SK-N-SH (cell line): Measurements from ENCODE around the gene EPB41L5. TPM values are rescaled to one million over a fixed set of nuclear protein-coding genes. Genes with fewer than 3 reads are reported as not detected.

ENCODE experiments used
- CTCF ChIA-PET: fragments of 300-600, 350-600 bp; formaldehyde crosslinking; extraction: SDS; loops from one replicate; lab custom pipeline; 2021; lab: Yijun Ruan, JAX
- POLR2A ChIA-PET: fragments of 350-600 bp; sonication (Branson Sonifier 250); formaldehyde crosslinking; extraction: SDS; loops from one replicate; lab custom pipeline; 2020; ENCODE audit warnings: antibody characterized with exemption, inconsistent platforms; lab: Yijun Ruan, JAX
- DNase-seq: peaks from one replicate; pipeline ENCODE4 v3.0.0; 2012
- H2AFZ ChIP-seq: fragments of 200-600 bp; sonication (generic); 2 replicates; pipeline ENCODE4 v1.8.1; 2016; ENCODE audit warnings: antibody characterized with exemption, mild to moderate bottlenecking, low read depth
- H3F3A ChIP-seq: fragments of 200-600 bp; sonication (generic); replicated peaks from 2 replicates; pipeline ENCODE3; 2016; ENCODE audit warnings: antibody characterized with exemption, mild to moderate bottlenecking; ENCODE audit not compliant: insufficient read depth
- H3K27ac ChIP-seq, 2 experiments: fragments of 200-500 bp in 1 of 2; fragments of 200-600 bp in 1 of 2; sonication (Bioruptor generic) in 1 of 2; sonication (generic), shearing (Covaris generic) in 1 of 2; 2 replicates each; pipeline versions ENCODE4 v1.5.1 to v1.6.1; 2014 to 2016; ENCODE audit warnings: low read depth in 2 of 2, inconsistent platforms in 1 of 2, low read length in 1 of 2, mild to moderate bottlenecking in 1 of 2, mixed read lengths in 1 of 2
- H3K27me3 ChIP-seq: fragments of 200-600 bp; sonication (generic), shearing (Covaris generic); 2 replicates; pipeline ENCODE4 v1.6.1; 2016; ENCODE audit warnings: mixed run types; ENCODE audit not compliant: insufficient read depth
- H3K36me3 ChIP-seq, 2 experiments: fragments of 200-500 bp in 1 of 2; fragments of 200-600 bp in 1 of 2; sonication (Bioruptor generic) in 1 of 2; sonication (generic) in 1 of 2; replicated peaks in 1 of 2; 2 replicates each; pipeline versions ENCODE3 to v1.5.1; 2014 to 2016; ENCODE audit warnings: low read length in 1 of 2, mild to moderate bottlenecking in 1 of 2; ENCODE audit not compliant: insufficient read depth in 2 of 2, control insufficient read depth in 1 of 2
- H3K4me1 ChIP-seq, 2 experiments: fragments of 200-500 bp in 1 of 2; fragments of 200-600 bp in 1 of 2; sonication (Bioruptor generic) in 1 of 2; sonication (generic), shearing (Covaris generic) in 1 of 2; 2 replicates each; pipeline versions ENCODE4 v1.5.1 to v1.6.1; 2014 to 2016; ENCODE audit warnings: low read depth in 1 of 2, low read length in 1 of 2, mixed run types in 1 of 2; ENCODE audit not compliant: insufficient read depth in 2 of 2, control insufficient read depth in 1 of 2
- H3K4me2 ChIP-seq: fragments of 200-600 bp; sonication (generic), shearing (Covaris generic); 2 replicates; pipeline ENCODE4 v1.6.1; 2017; ENCODE audit warnings: mixed run types
- H3K4me3 ChIP-seq, 2 experiments: fragments of 200-500 bp in 1 of 2; fragments of 200-600 bp in 1 of 2; sonication (Bioruptor generic) in 1 of 2; sonication (generic), shearing (Covaris generic) in 1 of 2; 2 replicates each; pipeline versions ENCODE4 v1.5.1 to v1.8.1; 2014 to 2016; ENCODE audit warnings: low read depth in 2 of 2, inconsistent platforms in 1 of 2, low read length in 1 of 2, mild to moderate bottlenecking in 1 of 2, mixed read lengths in 1 of 2, moderate library complexity in 1 of 2
- H3K79me2 ChIP-seq: fragments of 200-600 bp; sonication (generic); 2 replicates; pipeline ENCODE4 v1.8.1; 2017; ENCODE audit warnings: mild to moderate bottlenecking; ENCODE audit not compliant: insufficient read depth
- H3K9ac ChIP-seq: fragments of 200-600 bp; sonication (generic); 2 replicates; pipeline ENCODE4 v1.6.1; 2017; ENCODE audit warnings: mixed run types
- H3K9me2 ChIP-seq: fragments of 200-600 bp; sonication (generic); 2 replicates; pipeline ENCODE4 v1.6.1; 2017; ENCODE audit warnings: mixed run types
- H3K9me3 ChIP-seq: fragments of 200-600 bp; sonication (generic); 2 replicates; pipeline ENCODE4 v1.6.1; 2017; ENCODE audit warnings: mixed run types, mild to moderate bottlenecking, moderate library complexity
- H4K20me1 ChIP-seq: fragments of 200-600 bp; sonication (generic); 2 replicates; pipeline ENCODE4 v1.6.1; 2017; ENCODE audit warnings: mild to moderate bottlenecking, mixed run types; ENCODE audit not compliant: insufficient read depth
- EP300 ChIP-seq, 2 experiments: IDR thresholded peaks; 2 replicates each; pipeline versions ENCODE4 v1.4.0 to v1.6.1; 2012; ENCODE audit warnings: borderline replicate concordance in 1 of 2, low read depth in 1 of 2, low read length in 1 of 2
- EZH2phosphoT487 ChIP-seq: fragments of 200-600 bp; sonication (generic); IDR thresholded peaks from 2 replicates; pipeline ENCODE4 v1.6.1; 2017; ENCODE audit warnings: low read depth, mixed run types, mild to moderate bottlenecking, antibody characterized with exemption, moderate library complexity, borderline replicate concordance
- FOSL2 ChIP-seq: IDR thresholded peaks from 2 replicates; pipeline ENCODE4 v1.4.0; 2012; ENCODE audit warnings: low read depth, mild to moderate bottlenecking, moderate library complexity, borderline replicate concordance
- FOXJ3 ChIP-seq: sonication (generic); formaldehyde crosslinking; IDR thresholded peaks from 2 replicates; pipeline ENCODE4 v1.5.1; 2020; ENCODE audit warnings: mild to moderate bottlenecking, missing genetic modification reagents
- JUND ChIP-seq: IDR thresholded peaks from 2 replicates; pipeline ENCODE4 v1.4.0; 2012
- NFIC ChIP-seq: IDR thresholded peaks from 2 replicates; pipeline ENCODE4 v1.4.0; 2012; ENCODE audit warnings: borderline replicate concordance
- NRF1 ChIP-seq: IDR thresholded peaks from 2 replicates; pipeline ENCODE4 v1.6.1; 2012; ENCODE audit warnings: low read depth, mild to moderate bottlenecking, low read length
- RCOR1 ChIP-seq: fragments of 150-350 bp; IDR thresholded peaks from 2 replicates; pipeline ENCODE4 v1.6.1; 2017; ENCODE audit warnings: antibody characterized with exemption, low read length
- RFX5 ChIP-seq: IDR thresholded peaks from 2 replicates; pipeline ENCODE4 v1.6.1; 2012; ENCODE audit warnings: mild to moderate bottlenecking, improper control_type of control experiment, low read length
- SIN3A ChIP-seq: IDR thresholded peaks from 2 replicates; pipeline ENCODE4 v1.6.1; 2012; ENCODE audit warnings: low read depth, mild to moderate bottlenecking, low read length, moderate library complexity, borderline replicate concordance
- SMC3 ChIP-seq: IDR thresholded peaks from 2 replicates; pipeline ENCODE4 v1.6.1; 2012; ENCODE audit warnings: low read depth, low read length, improper control_type of control experiment
- YY1 ChIP-seq: IDR thresholded peaks from 2 replicates; pipeline ENCODE4 v1.4.0; 2012; ENCODE audit warnings: low read depth, mild to moderate bottlenecking
- WGBS: methylation state at CpG from one replicate; pipeline ENCODE4 v1.1.6; 2017; ENCODE audit warnings: low lambda C conversion rate; 5-methylcytosine and 5-hydroxymethylcytosine counted together
- polyA plus RNA-seq, 3 experiments: library from polyadenylated mRNA; depleted of rRNA; stranded (reverse); fragments of >200 nt; gene quantifications; 2 replicates each; pipeline ENCODE4 v1.2.3, GENCODE V29; 2012
- TF ChIP-seq, protein P1 (sequence below): IDR thresholded peaks from 2 replicates; pipeline ENCODE4; 2012
- TF ChIP-seq, protein P2 (sequence below): IDR thresholded peaks from 2 replicates; pipeline ENCODE4 v1.6.1; 2012; ENCODE audit warnings: mild to moderate bottlenecking, low read depth, low read length, moderate library complexity
- TF ChIP-seq, protein P3 (sequence below): IDR thresholded peaks from 2 replicates; pipeline ENCODE4 v1.4.0; 2012; ENCODE audit warnings: low read depth, borderline replicate concordance
- TF ChIP-seq, protein P4 (sequence below): fragments of 150-350 bp; IDR thresholded peaks from 2 replicates; pipeline ENCODE4 v1.6.1; 2017; ENCODE audit warnings: antibody characterized with exemption, low read length, low read depth, borderline replicate concordance
- TF ChIP-seq, protein P5 (sequence below): fragments of 150-350 bp; IDR thresholded peaks from 2 replicates; pipeline ENCODE4 v1.6.1; 2016; ENCODE audit warnings: mild to moderate bottlenecking, low read depth, low read length
- TF ChIP-seq, protein P6 (sequence below): fragments of 200-600 bp; sonication (generic); IDR thresholded peaks from 2 replicates; pipeline ENCODE4 v1.6.1; 2017; ENCODE audit warnings: antibody characterized with exemption, mild to moderate bottlenecking, moderate library complexity
- TF ChIP-seq, protein P7 (sequence below): IDR thresholded peaks from 2 replicates; pipeline ENCODE4 v1.4.0; 2012; ENCODE audit warnings: low read depth

The EPB41L5 gene
- polyA plus RNA-seq, 1 of the 3 experiments (the other 2 are of a cell fraction), result 5.3 TPM

DNA sequence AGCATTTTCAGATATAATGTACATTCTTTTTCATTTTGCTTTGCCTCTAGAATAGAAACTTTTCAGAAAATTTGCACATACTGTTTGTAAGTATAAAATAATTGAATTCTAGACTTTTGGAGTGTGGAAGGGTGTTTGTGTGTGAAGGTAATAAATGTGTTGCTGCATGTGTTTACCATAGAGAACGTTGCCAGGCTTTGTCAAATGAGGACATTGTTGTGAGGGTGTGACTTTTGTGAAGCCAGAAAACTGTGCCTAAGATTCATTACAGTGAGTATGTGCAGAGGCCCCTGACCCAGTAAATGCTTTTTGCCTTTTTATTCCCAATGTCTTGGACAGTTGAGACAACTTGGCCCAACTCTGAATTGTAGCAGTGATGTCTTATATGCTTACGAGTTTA lies 30.4 kb upstream of the EPB41L5 start:
- Histone ChIP-seq H2AFZ (no peak overlapping the region), H3K4me1 (no peaks in the 10 kb centered on the region; a peak in 1 of 4 replicates), H3K27ac (no peak overlapping the region), H3K27me3 (no peaks in the 10 kb centered on the region), H3K4me2 (no peak overlapping the region), H3K9me2 (no peaks in the 10 kb centered on the region), H3K4me3 (no peak overlapping the region), H3K9ac (no peak overlapping the region), H4K20me1 (no peaks in the 10 kb centered on the region), H3K9me3 (no peaks in the 10 kb centered on the region), H3F3A (no peaks in the 10 kb centered on the region), H3K79me2 (no peaks in the 10 kb centered on the region), H3K36me3 (peaks cover 2 to 7% of the 10 kb centered on the region in 2 experiments)
- CTCF ChIA-PET, result no interaction called here
- no peak for TF ChIP-seq EZH2phosphoT487
- no peak for TF ChIP-seq FOSL2
- no peak for TF ChIP-seq JUND
- no peak for TF ChIP-seq SIN3A
- TF ChIP-seq FOXJ3, result no peak
- no peak for TF ChIP-seq NRF1
- TF ChIP-seq, protein P1, sequence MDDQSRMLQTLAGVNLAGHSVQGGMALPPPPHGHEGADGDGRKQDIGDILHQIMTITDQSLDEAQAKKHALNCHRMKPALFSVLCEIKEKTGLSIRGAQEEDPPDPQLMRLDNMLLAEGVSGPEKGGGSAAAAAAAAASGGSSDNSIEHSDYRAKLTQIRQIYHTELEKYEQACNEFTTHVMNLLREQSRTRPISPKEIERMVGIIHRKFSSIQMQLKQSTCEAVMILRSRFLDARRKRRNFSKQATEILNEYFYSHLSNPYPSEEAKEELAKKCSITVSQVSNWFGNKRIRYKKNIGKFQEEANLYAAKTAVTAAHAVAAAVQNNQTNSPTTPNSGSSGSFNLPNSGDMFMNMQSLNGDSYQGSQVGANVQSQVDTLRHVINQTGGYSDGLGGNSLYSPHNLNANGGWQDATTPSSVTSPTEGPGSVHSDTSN, result no peak
- TF ChIP-seq RCOR1, result no peak
- TF ChIP-seq, protein P2, sequence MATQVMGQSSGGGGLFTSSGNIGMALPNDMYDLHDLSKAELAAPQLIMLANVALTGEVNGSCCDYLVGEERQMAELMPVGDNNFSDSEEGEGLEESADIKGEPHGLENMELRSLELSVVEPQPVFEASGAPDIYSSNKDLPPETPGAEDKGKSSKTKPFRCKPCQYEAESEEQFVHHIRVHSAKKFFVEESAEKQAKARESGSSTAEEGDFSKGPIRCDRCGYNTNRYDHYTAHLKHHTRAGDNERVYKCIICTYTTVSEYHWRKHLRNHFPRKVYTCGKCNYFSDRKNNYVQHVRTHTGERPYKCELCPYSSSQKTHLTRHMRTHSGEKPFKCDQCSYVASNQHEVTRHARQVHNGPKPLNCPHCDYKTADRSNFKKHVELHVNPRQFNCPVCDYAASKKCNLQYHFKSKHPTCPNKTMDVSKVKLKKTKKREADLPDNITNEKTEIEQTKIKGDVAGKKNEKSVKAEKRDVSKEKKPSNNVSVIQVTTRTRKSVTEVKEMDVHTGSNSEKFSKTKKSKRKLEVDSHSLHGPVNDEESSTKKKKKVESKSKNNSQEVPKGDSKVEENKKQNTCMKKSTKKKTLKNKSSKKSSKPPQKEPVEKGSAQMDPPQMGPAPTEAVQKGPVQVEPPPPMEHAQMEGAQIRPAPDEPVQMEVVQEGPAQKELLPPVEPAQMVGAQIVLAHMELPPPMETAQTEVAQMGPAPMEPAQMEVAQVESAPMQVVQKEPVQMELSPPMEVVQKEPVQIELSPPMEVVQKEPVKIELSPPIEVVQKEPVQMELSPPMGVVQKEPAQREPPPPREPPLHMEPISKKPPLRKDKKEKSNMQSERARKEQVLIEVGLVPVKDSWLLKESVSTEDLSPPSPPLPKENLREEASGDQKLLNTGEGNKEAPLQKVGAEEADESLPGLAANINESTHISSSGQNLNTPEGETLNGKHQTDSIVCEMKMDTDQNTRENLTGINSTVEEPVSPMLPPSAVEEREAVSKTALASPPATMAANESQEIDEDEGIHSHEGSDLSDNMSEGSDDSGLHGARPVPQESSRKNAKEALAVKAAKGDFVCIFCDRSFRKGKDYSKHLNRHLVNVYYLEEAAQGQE, result no peak
- no peak for TF ChIP-seq EP300 (IDR thresholded peaks at IDR 0.05; ENCODE audit: borderline replicate concordance in 1 of 2, low read depth in 1 of 2, low read length in 1 of 2)
- TF ChIP-seq, protein P3, sequence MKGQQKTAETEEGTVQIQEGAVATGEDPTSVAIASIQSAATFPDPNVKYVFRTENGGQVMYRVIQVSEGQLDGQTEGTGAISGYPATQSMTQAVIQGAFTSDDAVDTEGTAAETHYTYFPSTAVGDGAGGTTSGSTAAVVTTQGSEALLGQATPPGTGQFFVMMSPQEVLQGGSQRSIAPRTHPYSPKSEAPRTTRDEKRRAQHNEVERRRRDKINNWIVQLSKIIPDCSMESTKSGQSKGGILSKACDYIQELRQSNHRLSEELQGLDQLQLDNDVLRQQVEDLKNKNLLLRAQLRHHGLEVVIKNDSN, result no peak
- TF ChIP-seq, protein P4, sequence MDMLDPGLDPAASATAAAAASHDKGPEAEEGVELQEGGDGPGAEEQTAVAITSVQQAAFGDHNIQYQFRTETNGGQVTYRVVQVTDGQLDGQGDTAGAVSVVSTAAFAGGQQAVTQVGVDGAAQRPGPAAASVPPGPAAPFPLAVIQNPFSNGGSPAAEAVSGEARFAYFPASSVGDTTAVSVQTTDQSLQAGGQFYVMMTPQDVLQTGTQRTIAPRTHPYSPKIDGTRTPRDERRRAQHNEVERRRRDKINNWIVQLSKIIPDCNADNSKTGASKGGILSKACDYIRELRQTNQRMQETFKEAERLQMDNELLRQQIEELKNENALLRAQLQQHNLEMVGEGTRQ, result no peak
- TF ChIP-seq, protein P5, sequence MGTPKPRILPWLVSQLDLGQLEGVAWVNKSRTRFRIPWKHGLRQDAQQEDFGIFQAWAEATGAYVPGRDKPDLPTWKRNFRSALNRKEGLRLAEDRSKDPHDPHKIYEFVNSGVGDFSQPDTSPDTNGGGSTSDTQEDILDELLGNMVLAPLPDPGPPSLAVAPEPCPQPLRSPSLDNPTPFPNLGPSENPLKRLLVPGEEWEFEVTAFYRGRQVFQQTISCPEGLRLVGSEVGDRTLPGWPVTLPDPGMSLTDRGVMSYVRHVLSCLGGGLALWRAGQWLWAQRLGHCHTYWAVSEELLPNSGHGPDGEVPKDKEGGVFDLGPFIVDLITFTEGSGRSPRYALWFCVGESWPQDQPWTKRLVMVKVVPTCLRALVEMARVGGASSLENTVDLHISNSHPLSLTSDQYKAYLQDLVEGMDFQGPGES, result no peak
- TF ChIP-seq, protein P6, sequence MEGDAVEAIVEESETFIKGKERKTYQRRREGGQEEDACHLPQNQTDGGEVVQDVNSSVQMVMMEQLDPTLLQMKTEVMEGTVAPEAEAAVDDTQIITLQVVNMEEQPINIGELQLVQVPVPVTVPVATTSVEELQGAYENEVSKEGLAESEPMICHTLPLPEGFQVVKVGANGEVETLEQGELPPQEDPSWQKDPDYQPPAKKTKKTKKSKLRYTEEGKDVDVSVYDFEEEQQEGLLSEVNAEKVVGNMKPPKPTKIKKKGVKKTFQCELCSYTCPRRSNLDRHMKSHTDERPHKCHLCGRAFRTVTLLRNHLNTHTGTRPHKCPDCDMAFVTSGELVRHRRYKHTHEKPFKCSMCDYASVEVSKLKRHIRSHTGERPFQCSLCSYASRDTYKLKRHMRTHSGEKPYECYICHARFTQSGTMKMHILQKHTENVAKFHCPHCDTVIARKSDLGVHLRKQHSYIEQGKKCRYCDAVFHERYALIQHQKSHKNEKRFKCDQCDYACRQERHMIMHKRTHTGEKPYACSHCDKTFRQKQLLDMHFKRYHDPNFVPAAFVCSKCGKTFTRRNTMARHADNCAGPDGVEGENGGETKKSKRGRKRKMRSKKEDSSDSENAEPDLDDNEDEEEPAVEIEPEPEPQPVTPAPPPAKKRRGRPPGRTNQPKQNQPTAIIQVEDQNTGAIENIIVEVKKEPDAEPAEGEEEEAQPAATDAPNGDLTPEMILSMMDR, result no peak
- TF ChIP-seq SMC3, result no peak
- TF ChIP-seq, protein P7, sequence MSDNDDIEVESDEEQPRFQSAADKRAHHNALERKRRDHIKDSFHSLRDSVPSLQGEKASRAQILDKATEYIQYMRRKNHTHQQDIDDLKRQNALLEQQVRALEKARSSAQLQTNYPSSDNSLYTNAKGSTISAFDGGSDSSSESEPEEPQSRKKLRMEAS, result no peak
- TF ChIP-seq RFX5, result no peak
- no peak for TF ChIP-seq YY1
- no peak for TF ChIP-seq NFIC
- DNase-seq, result no peak
- 90% methylated on average over 2 of the region's 2 CpGs for WGBS
- POLR2A ChIA-PET, result no interaction called here
